ENCODE measurements around the gene RNASEL. TPM values are rescaled to one million over a fixed set of nuclear protein-coding genes. Genes with fewer than 3 reads are reported as not detected.

Gene RNASEL
- total RNA-seq, 2 donors from 2014 or later = 4.3 to 7.4 TPM

DNA sequence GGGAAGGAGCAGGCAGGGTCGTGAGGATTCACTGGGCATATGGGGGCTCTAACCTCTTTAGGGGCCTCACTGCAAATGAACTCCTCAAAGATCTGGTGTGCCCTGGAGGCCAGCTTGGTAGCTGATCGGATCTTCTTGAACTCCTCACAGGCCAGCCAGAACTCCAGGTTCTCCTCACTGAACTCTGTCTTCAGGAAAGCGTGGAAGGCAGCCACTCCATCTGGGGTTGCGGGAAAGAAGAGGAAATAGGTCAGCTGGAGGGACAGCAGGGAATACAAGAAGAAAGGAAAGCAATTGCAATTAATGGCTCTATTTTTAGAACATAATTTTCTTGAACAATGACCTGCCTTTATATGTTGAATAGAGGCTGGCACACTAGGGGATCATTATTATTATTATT lies 12.9 kb upstream of the RNASEL start:
- Mint-ChIP-seq H3K36me3 (ENCODE audit: low read depth) (peaks cover 2% of the 10 kb centered on the region), H3K4me3 (no peak overlapping the region), H3K27me3 (no peaks in the 10 kb centered on the region), H3K27ac (no peak overlapping the region), H3K4me1 (peaks cover 15% of the 10 kb centered on the region)
- no peaks in the 10 kb centered on the region for H3K9me3 ChIP-seq (ENCODE audit: control insufficient read depth, low read length, poor library complexity, severe bottlenecking)
- no peak for DNase-seq
- no peak for ATAC-seq

DNA sequence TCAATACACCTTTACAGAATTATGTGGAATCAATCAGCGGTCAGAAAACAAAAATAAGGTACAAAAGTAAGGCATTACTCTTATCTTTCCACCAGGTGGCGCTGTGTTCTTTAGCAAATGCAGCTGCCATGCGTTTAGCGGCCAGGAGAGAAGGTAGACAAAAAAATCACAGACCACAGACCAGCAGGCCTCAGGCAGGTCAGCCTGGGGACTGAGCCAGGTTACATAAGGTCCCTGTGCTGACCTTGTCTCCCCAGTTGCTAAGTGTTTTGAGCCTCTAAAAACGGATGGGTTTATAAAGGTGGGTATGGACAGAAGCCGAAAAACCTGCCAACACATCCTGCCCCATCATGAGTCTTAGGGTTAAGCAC lies 12.3 kb upstream of the RNASEL start:
- DNase-seq = peak; percentile 40 to 59 (median 42)
- H3K27me3 Mint-ChIP-seq = no peaks in the 10 kb centered on the region
- peaks cover 15% of the 10 kb centered on the region for H3K4me1 Mint-ChIP-seq
- H3K4me3 Mint-ChIP-seq = no peak overlapping the region
- ATAC-seq = peak; percentile 16
- peaks cover 2% of the 10 kb centered on the region for H3K36me3 Mint-ChIP-seq (ENCODE audit: low read depth)
- H3K27ac Mint-ChIP-seq = no peak overlapping the region
- H3K9me3 ChIP-seq (ENCODE audit: control insufficient read depth, low read length, poor library complexity, severe bottlenecking) = no peaks in the 10 kb centered on the region

DNA sequence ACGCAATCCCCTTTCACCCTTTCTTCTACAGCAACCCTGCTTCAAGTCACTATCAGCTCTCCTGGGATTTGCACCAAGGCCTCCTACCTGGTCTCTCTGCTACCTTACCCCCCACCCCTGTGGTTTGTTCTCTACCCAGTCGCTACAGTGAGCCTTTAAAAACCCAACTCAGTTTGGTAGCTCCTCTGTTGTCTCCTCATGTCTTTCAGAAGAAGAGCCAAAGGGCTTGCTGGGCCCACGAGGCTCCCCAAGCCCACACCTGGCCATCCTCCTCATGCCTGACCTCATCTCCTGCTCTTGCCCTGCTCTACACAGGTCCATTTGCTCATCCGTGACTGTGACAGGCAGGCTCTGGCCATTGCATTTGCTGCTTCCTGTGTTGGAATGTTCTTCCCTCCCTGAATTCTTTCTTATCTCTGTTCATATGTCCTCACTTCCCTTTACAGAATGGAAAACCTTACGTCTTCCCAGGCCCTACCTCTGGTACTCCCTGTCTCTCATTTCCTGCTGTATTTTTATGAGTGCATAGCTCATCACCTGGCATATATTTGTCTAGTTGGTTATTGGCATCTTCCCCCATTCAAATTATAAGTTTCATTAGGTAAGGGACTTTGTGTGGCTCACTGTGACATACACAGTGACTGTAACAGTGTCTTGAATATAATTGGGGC lies 11.8 kb upstream of the RNASEL start:
- H3K9me3 ChIP-seq (ENCODE audit: control insufficient read depth, low read length, poor library complexity, severe bottlenecking) = no peaks in the 10 kb centered on the region
- no peak overlapping the region for H3K4me3 Mint-ChIP-seq
- H3K27ac Mint-ChIP-seq = no peak overlapping the region
- H3K27me3 Mint-ChIP-seq = no peaks in the 10 kb centered on the region
- H3K36me3 Mint-ChIP-seq (ENCODE audit: low read depth) = peaks cover 2% of the 10 kb centered on the region
- peaks cover 15% of the 10 kb centered on the region for H3K4me1 Mint-ChIP-seq
- ATAC-seq (no peak), DNase-seq (no peak)

DNA sequence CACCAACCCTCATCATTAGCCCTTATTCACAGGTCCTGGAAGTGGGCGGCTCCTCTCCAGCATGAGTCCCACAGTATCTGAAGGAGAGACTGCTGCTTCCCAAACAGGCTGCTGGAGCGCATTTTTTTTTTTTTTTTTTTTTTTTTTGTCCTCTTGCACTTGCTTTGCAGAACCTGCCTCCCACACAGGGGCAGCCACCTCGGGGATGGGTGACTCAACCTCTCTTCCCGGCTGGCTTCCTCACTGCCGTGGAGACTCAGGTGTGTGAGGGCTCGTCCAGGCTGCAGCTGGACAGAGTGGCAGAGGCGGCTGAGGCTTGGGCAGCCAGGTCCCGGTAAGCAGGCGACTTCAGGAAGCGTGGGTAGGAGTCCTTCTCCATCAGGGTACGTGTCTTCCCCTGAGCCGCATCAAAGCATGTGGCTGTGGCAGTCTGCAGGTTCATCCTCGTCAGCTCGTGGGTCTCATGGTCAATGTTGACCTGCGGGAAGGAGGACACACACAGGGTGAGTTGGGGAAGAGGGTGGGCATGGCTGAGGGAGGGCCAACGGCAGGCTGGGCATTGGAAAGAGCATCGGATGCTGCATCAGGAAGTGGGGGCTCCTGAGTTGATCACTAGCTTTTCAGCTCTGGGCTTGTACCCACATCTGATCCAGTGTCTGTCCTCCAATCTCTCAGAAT lies 11.1 kb upstream of the RNASEL start:
- no peaks in the 10 kb centered on the region for H3K27me3 Mint-ChIP-seq
- peaks cover 17% of the 10 kb centered on the region for H3K4me1 Mint-ChIP-seq
- peak overlapping the region; percentile 24 for H3K27ac Mint-ChIP-seq
- ATAC-seq (no peak), DNase-seq (no peak)
- no peaks in the 10 kb centered on the region for H3K9me3 ChIP-seq (ENCODE audit: control insufficient read depth, low read length, poor library complexity, severe bottlenecking)
- no peak overlapping the region for H3K4me3 Mint-ChIP-seq
- peaks cover 2% of the 10 kb centered on the region for H3K36me3 Mint-ChIP-seq (ENCODE audit: low read depth)

DNA sequence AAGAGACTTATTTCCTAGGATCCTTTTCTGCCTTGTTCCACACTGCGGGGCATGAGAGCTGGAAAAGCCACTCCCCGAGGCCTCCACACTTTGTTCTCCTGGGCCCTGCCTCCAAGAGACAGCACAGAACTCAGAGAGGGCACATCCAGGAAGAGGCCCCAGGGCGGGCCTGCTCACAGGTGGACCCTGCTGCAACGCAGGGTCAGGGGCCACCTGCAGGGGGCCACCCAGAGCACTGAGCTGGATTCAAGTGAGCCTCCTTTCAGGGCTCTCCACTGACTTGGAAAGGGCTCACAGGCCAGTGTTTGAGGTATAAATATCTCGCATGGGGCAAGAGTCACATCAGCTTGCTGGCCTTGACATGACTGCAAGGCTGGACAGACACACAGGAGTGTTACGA lies 10.3 kb upstream of the RNASEL start:
- H3K27ac Mint-ChIP-seq = no peak overlapping the region
- peaks cover 13% of the 10 kb centered on the region for H3K4me1 Mint-ChIP-seq
- DNase-seq (no peak), ATAC-seq (no peak)
- no peak overlapping the region for H3K4me3 Mint-ChIP-seq
- peaks cover 2% of the 10 kb centered on the region for H3K36me3 Mint-ChIP-seq (ENCODE audit: low read depth)
- H3K27me3 Mint-ChIP-seq = no peaks in the 10 kb centered on the region
- no peaks in the 10 kb centered on the region for H3K9me3 ChIP-seq (ENCODE audit: control insufficient read depth, low read length, poor library complexity, severe bottlenecking)

DNA sequence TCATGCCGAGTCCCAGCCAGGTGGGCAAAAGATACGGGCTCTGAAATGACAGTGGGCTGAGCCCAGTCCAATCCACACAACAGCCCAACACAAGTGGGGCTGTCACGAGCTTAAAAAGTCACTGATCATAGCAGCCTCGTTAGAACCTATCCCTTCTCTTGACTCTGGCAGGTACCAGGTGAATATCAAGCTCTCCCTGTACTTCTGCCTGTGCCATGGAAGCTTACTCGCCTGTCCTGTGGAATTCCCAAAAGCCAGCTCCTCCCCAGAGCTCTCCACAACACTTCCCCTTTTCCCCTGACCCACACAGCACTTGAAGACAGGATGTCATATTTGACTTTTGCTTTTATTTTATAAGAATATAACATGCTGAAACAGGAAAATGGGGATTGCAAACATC lies 9.2 kb upstream of the RNASEL start:
- Mint-ChIP-seq H3K36me3 (ENCODE audit: low read depth) (peaks cover 2% of the 10 kb centered on the region), H3K27ac (no peak overlapping the region), H3K27me3 (no peaks in the 10 kb centered on the region), H3K4me1 (peaks cover 8% of the 10 kb centered on the region), H3K4me3 (no peak overlapping the region)
- ATAC-seq (no peak), DNase-seq (no peak)
- H3K9me3 ChIP-seq (ENCODE audit: control insufficient read depth, low read length, poor library complexity, severe bottlenecking) = no peaks in the 10 kb centered on the region

DNA sequence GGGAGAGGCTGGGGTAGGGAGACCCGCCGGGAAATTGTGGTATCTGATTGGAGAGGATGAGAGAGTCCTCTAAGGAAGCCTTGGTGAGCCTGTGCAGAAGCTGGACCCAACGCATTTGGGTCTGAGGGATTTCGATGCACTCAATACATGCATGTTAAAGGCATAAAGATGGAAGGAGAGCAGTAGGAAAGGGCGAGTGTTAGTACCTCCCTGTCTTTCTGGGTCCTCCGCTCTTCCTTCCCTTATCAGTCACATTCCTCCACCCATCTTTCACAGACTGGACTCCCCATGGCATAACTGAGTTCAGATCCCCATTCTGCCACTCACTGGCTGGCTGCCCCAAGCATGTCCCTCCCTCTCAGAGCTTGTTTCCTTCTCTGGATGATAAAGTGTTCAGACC lies 7.9 kb upstream of the RNASEL start:
- Mint-ChIP-seq H3K4me1 (peaks cover 5% of the 10 kb centered on the region), H3K27me3 (no peaks in the 10 kb centered on the region), H3K27ac (no peak overlapping the region), H3K4me3 (no peak overlapping the region), H3K36me3 (ENCODE audit: low read depth) (peaks cover 2% of the 10 kb centered on the region)
- ATAC-seq (no peak), DNase-seq (no peak)
- no peaks in the 10 kb centered on the region for H3K9me3 ChIP-seq (ENCODE audit: control insufficient read depth, low read length, poor library complexity, severe bottlenecking)

DNA sequence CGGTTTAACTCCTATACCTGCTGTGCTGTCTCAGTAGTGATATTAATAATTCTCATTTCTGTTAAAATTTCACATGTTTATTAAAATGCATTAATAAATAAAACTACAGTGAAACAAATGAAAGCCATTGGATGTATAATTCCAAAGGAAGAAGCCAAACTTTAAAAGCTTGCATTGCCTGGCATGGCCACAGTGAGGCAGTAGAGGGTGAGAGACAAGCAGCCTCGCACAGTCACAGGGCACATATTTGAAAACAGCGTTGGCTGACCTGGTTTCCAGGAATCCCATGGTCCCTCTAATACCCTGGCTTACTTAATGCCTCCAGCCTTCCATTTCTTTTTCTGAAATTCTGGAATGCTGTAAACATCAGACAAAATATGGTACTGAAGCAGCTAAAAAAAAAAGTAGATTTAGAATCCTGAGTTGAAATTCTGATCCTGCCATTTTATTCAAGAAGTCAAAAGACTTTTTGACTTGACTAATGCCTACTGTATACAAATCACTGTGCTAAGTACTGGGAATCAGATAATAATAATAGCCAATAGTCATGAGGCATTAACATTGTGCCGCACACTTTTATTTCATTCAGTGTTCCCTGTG lies 6.7 kb upstream of the RNASEL start:
- H3K4me1 Mint-ChIP-seq = peaks cover 5% of the 10 kb centered on the region
- no peaks in the 10 kb centered on the region for H3K27me3 Mint-ChIP-seq
- DNase-seq = peak; percentile 42 to 58 (median 48)
- no peaks in the 10 kb centered on the region for H3K9me3 ChIP-seq (ENCODE audit: control insufficient read depth, low read length, poor library complexity, severe bottlenecking)
- peak overlapping the region; percentile 14 for H3K27ac Mint-ChIP-seq
- H3K36me3 Mint-ChIP-seq (ENCODE audit: low read depth) = peaks cover 2% of the 10 kb centered on the region
- peak; percentile 79 for ATAC-seq
- no peak overlapping the region for H3K4me3 Mint-ChIP-seq

DNA sequence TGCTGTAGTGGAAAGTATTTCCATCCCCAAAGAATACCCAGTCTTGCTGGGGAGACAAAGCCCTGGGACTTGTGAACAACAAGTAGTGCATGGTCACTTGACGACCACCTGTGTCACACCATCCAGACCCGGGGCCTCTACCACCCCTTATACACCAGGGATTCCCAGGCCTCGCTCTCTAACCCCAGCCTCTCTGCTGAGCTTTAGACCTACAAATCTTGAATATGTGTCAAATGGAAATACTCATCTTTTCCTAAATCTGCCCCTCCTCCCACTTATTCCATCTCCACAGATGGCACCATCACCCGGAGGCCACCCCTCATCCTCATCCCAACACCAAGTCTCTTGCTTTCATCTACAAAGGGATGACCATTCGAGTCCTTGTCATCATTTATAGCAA lies 875 bp upstream of the RNASEL start:
- H3K27me3 Mint-ChIP-seq = no peaks in the 10 kb centered on the region
- peaks cover 30% of the 10 kb centered on the region for H3K4me1 Mint-ChIP-seq
- peaks cover 9% of the 10 kb centered on the region for H3K36me3 Mint-ChIP-seq (ENCODE audit: low read depth)
- ATAC-seq = no peak
- H3K27ac Mint-ChIP-seq = peak overlapping the region; percentile 99
- no peaks in the 10 kb centered on the region for H3K9me3 ChIP-seq (ENCODE audit: control insufficient read depth, low read length, poor library complexity, severe bottlenecking)
- DNase-seq = no peak
- peak overlapping the region; percentile 99 for H3K4me3 Mint-ChIP-seq

DNA sequence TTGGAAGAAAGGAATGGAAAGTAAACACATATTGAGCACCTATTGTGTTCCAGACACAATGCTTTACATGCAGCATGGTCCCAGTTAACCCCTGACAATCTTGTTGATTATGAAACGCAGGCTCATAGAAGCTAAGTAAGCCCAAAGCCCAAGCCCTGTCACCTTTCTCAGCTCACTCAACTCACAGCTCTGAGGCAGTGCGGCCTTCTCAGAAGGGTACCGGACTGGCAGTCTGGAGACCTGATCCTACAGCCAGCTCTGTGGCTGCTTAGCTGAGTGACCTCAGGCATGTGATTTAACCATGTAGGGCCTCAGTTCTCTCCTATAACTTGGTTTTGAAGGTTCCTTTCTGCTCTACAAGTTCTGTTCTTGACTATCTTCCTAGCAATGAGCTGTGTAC lies 464 bp upstream of the RNASEL start:
- Mint-ChIP-seq H3K4me3 (peak overlapping the region; percentile 99), H3K27me3 (no peaks in the 10 kb centered on the region), H3K4me1 (peaks cover 34% of the 10 kb centered on the region), H3K27ac (peak overlapping the region; percentile 99), H3K36me3 (ENCODE audit: low read depth) (peaks cover 9% of the 10 kb centered on the region)
- H3K9me3 ChIP-seq (ENCODE audit: control insufficient read depth, low read length, poor library complexity, severe bottlenecking) = no peaks in the 10 kb centered on the region
- no peak for DNase-seq
- ATAC-seq = no peak

DNA sequence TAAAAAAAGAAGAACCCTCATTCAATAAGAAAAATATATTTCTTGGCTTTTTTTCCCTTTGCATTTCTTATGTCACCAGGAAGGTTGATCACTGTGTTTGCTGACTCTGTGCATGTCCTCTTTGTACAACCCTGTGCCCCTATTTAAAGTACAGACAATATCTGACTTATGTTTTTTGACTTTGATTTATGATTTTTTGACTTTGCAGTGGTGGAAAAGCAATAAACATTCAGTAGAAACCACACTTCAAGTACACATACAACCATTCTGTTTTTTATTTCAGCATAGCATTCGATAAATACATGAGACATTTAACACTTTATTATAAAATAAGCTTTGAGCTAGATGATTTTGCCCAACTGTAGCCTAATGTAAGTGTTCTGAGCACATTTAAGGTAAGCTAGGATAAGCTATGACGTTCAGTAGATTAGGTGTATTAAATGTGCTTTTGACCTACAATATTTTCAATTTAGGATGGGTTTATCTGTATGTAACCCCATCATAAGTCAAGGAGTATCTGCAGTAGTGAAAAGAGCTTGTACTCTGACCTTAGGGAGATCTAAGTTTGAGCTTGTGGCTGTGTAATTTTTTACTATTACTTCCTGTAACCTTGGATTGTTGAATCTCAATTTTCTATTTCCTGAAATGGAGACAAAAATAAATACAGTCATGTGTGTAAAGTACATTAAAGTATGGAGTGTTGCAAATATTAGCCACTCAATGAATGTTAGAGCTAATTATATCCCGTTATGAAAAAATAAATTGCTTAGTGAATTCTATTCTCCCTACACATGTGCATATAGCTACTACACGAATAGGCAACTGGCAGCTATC lies 1.2 kb downstream of the RNASEL start:
- Mint-ChIP-seq H3K27ac (peak overlapping the region; percentile 99), H3K36me3 (ENCODE audit: low read depth) (peaks cover 9% of the 10 kb centered on the region), H3K4me3 (peak overlapping the region; percentile 99), H3K27me3 (no peaks in the 10 kb centered on the region), H3K4me1 (peaks cover 42% of the 10 kb centered on the region)
- ATAC-seq (peak; percentile 32), DNase-seq (no peak)
- no peaks in the 10 kb centered on the region for H3K9me3 ChIP-seq (ENCODE audit: control insufficient read depth, low read length, poor library complexity, severe bottlenecking)

DNA sequence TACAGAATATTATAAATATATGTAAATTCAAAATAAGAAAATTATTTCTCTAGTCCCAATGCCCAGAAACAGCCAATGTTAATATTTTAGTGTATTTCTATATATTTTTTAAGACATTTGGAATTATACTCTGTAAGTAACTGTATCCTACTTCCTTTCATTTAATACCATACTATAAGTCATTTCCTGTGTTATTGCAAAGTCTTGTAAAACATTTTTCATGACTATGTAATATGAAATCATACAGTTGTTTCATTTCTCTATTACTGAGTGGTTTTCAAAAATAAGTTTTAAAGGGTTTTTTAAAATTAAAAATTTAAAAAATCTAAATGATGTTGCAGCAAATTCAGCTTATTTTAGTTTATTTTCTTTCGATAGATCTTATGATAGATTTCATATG lies 2.0 kb downstream of the RNASEL start:
- no peak overlapping the region for H3K27ac Mint-ChIP-seq
- peaks cover 46% of the 10 kb centered on the region for H3K4me1 Mint-ChIP-seq
- peaks cover 13% of the 10 kb centered on the region for H3K36me3 Mint-ChIP-seq (ENCODE audit: low read depth)
- ATAC-seq (no peak), DNase-seq (no peak)
- no peak overlapping the region for H3K4me3 Mint-ChIP-seq
- H3K9me3 ChIP-seq (ENCODE audit: control insufficient read depth, low read length, poor library complexity, severe bottlenecking) = no peaks in the 10 kb centered on the region
- H3K27me3 Mint-ChIP-seq = no peaks in the 10 kb centered on the region

DNA sequence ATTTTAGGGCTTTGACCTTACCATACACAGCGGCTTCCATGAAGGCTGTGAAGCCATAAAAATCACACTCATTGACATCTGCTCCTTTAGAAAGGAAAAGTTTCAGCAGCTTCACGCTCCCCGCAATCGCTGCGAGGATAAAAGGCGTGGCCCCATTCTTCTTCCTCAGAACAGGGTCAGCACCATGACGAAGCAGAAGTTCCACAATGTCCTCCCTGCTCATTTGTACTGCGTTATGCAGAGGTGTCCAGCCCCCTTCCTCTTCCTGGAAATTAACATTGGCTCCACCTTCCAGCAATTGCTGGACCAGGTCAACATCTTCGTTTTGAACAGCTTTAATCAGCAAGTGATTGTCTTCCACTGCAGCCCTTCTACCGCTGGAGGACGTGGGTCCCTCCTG lies 2.7 kb downstream of the RNASEL start:
- Mint-ChIP-seq H3K4me1 (peaks cover 48% of the 10 kb centered on the region), H3K27me3 (no peaks in the 10 kb centered on the region), H3K36me3 (ENCODE audit: low read depth) (peaks cover 14% of the 10 kb centered on the region), H3K4me3 (no peak overlapping the region), H3K27ac (peak overlapping the region; percentile 42)
- DNase-seq (no peak), ATAC-seq (no peak)
- no peaks in the 10 kb centered on the region for H3K9me3 ChIP-seq (ENCODE audit: control insufficient read depth, low read length, poor library complexity, severe bottlenecking)

All from T-helper 17 cell (primary cell).